ENCODE data around the gene GLUD1.
"Not testable (repeated sequence)": the region's sequence is repeated elsewhere in the genome, so short reads cannot be mapped to it uniquely, and the experiment has no call there.

GLUD1 gene

DNA sequence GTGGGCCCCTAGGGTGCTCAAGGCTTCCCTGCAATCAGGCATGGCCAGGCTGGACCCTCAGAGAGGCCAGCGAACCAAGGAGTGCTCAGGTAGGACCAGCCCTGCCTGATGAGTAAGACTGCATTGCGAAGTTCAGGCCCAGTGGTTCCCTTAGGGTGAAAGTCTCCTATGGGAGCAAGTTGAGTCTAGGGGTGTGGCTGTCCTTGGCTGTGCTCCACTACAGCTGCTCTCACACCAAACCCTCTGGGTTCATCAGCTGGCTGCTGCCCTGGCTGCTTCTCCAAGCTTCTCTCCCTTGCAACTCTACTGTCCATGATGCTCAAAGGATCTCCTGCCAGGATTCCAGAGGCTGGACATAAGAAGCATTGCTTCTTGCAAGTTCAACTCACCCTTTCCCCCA, 55.9 kb downstream of the GLUD1 start:
- no peak for DNase-seq

- DNase-seq, result no peak
These were observed 56.3 kb downstream of the GLUD1 start for GRCh38 chr10:87038286-87038717.

- DNase-seq, result no peak
These were observed 58.0 kb downstream of the GLUD1 start for GRCh38 chr10:87036623-87037022.

- DNase-seq, result no peak
These were observed 63.6 kb downstream of the GLUD1 start for GRCh38 chr10:87030912-87031635.

DNA sequence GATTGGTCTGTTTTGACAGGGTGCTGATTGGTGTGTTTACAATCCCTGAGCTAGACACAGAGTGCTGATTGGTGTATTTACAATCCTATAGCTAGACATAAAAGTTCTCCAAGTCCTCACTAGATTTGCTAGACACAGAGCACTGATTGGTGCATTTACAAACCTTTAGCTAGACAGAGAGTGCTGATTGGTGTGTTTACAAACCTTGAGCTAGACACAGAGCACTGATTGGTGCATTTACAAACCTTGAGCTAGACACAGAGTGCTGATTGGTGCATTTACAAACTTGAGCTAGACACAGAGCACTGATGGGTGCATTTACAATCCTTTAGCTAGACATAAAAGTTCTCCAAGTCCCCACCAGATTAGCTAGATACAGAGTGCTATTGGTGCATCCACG, 64.2 kb downstream of the GLUD1 start:
- DNase-seq, result not testable (repeated sequence)

- DNase-seq, result not testable (repeated sequence)
These were observed 67.7 kb downstream of the GLUD1 start for GRCh38 chr10:87026747-87027508.

GRCh38 chr10:87025285-87025958, 69.2 kb downstream of the GLUD1 start:
- DNase-seq, result not testable (repeated sequence)

GRCh38 chr10:87020056-87020455, 74.6 kb downstream of the GLUD1 start, which contains the start of gene FAM25A:
Gene FAM25A (plus strand): TSS chr10:87020294. CDS start chr10:87020325, 31 bp downstream.
- not testable (repeated sequence) for DNase-seq

DNA sequence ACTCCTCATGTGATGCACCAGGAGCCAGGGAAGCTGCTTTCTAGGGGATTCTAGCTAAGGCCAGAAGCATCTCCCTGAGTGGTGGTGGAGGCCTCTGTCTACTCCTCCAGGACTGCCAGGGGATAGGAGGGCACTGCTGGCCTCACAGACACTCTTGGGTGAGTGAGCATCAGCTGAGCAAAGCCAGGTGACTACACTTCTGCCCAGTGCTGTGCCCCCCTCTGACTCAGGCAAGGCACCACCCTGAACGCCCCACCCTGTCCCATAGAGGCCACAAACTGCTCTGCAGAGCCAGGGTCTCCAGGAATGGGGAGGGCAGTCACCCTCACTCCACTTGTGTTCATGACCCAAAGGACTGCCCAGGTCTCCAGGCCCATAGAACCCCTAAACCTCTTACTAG, 75.1 kb downstream of the GLUD1 start:
- not testable (repeated sequence) for DNase-seq

GRCh38 chr10:87019066-87019465, 75.6 kb downstream of the GLUD1 start:
- not testable (repeated sequence) for DNase-seq

GRCh38 chr10:87018127-87018526, 76.5 kb downstream of the GLUD1 start:
- not testable (repeated sequence) for DNase-seq

- not testable (repeated sequence) for DNase-seq
These were observed 79.5 kb downstream of the GLUD1 start for GRCh38 chr10:87014986-87015716.

DNA sequence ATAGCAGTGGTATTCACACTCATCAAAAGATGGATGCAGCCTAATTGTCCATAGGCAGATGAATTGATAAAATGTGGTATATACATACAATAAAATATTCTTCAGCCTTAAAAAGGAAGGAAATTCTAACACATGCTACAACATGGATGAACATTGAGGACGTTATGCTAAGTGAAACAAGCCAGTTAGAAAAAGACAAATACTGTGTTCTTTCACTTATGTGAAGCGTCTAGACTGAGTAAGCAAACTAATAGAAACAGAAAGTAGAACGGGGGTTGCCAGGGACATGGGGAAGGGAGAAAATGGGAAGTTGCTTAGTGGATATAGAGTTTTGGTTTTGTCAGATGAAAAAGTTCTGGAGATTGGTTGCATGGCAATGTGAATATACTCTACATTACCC, 81.1 kb downstream of the GLUD1 start:
- DNase-seq, result not testable (repeated sequence)

GRCh38 chr10:87009134-87009696, 85.4 kb downstream of the GLUD1 start:
- not testable (repeated sequence) for DNase-seq

DNA sequence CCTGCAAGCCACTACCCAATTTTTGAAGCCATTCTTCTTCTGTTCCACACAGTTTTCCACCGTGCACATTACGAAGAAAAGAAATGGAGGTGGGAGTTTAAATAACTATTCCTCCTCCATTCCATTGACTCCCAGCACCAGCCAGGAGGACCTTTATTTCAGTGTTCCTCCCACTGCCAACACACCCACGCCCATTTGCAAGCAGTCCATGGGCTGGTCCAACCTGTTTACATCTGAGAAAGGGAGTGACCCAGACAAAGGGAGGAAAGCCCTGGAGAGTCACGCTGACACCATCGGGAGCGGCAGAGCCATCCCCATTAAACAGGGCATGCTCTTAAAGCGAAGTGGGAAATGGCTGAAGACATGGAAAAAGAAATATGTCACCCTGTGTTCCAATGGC, 86.3 kb downstream of the GLUD1 start:
- DNase-seq, result not testable (repeated sequence)

DNA sequence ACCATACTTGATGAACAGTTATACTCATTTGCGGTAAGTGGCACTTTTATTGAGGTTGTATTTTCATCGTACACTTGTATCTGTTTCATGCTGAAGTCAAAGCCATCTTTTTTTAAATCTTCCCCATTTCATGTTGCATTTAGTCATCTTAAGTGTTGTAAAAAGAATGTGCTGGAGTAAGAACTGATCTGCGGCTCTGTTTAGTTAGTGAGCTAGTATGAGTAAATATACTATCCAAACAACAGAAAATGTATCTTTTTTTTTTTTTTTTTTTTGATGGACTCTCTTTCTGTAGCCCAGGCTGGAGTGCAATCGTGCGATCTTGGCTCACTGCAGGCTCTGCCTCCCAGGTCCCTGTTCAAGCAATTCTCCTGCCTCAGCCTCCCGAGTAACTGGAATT, 87.0 kb downstream of the GLUD1 start:
- DNase-seq, result not testable (repeated sequence)

GRCh38 chr10:87007124-87007523, 87.5 kb downstream of the GLUD1 start:
- DNase-seq, result not testable (repeated sequence)

GRCh38 chr10:87000491-87000890, 94.2 kb downstream of the GLUD1 start:
- no peak for DNase-seq
